HPDE6-E6E7 (cell line): ENCODE results near the gene N4BP2L1.

Source experiments
- DNase-seq: peaks from one replicate; pipeline ENCODE4 v3.0.0; 2011; ENCODE audit warnings: missing footprints; ENCODE audit errors: extremely low spot score

The N4BP2L1 gene

DNA sequence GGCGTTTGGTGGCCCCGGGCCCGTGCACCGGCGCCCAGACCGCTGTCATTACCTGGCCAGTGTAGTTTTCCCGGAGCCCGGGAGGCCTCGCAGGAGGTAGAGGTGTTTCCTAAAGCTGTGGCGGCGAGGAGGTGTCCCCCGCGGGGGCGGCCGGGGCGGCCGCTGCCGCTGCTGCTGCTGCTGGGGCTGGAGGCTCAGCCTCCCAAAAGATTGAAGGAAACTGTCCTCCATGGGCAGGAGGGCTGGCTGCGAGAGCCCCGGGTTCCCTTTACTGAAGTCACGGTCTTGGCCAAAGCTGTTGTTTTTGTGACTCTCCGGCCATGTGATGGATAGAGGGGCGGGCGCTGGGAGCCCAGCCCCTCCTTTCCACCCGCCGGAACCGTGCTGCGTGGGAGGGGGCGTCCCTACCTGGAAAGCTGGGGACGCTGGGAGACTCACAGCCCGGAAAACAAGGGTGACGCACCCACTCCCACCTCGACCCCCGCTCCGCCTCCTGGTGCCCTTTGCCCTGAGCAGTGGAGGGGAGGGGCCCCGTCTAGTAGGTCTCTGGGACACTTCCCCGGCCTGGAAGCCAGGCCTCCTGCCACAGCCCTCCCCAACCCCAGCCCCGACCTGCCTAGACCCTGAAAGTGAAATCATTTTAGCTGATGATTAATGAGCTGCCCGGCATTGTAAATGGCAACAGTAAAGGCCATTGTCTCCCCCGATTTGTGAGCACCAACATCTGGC is at the start of gene N4BP2L1:
Gene N4BP2L1, minus strand, starts transcription at position 279 of the 729 bp plus-strand sequence. Its CDS starts 48 bp downstream, at position 231.
- DNase-seq = peak; percentile 11

DNA sequence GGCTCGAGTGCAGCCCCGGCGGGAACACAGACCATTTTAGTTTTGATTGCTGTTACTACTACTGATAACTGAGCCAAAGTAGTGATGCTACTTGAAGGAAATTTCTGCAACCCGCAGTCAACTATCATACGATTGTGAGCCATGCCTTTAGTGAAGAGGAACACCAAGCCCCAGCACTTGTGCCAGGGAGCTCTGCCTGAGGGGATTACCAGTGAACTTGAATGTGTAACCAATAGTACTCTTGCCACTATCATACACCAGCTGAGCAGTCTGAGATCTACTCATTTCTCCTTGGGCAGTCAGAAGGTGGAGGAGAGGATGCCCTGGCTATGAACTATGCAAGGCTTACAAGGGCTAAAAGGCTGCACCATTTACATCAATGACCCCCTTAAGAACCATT is 49.0 kb upstream of the N4BP2L1 start:
- DNase-seq = no peak

DNA sequence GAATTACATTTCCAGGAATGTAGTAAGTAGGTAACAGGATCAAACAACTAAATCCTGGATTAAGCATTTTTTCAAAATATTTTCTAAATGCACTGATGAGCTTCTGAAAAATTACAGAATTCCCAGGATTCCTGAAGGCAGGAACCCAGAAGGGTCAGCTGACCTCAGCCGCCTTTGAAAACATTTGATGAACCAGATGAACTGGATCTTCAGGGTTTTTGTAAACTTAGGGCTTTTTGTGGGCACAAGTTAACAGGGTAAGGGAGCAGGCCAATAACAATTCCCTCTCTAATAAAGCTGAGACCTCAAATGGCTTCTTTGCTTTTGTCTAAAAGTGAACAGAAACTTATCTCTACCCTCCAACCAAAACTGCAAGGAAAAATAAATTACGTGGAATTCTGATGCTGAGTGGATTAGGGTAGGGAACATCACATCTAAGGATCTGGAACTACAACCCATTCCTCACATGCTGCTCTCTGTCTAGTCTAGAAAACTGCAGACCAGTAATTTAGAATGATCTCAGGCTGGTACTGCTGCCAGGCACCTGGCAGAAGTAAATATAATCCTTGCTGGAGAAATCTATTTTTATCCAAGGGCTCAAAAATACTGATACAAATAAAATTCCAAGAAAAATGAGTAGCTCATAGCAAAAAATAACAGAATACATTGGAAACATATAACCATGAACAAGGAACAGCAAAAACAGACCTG is 48.2 kb upstream of the N4BP2L1 start:
- no peak for DNase-seq

DNA sequence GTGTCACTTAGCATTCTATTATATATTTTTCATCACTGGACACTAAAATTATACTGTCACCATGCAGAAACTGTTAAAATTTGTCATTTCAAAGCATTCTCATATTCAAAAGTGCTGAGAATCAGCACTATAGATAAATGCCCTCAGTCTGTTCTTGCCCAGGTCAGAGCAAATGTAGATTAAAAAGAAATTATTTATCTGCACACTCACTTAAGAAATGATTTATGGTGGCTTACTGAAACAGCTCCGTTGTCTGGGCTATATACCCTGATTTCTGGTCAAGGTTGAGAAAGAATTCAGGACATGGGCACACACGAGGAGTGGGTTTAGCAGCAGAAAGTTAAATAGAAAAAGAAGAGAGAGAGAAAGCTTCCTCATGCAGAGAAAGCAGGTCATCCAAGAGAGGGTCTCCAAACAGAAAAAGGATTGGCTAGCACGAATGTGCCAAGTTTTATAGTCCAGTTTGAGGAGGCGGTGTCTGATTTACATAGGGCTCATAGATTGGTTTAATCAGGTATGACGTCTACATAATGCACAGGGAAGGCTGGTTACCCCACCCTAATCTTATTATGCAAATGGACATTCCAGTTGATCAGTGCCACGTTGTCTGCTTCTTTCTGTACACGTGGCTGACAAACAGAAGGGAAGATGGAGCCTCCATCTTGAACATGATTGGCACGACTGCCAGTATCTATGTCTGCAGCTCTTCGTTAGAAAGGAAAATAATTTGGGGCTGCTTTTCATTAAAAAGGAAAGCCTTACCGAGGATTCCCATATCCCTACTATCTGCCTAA is 47.3 kb upstream of the N4BP2L1 start:
- no peak for DNase-seq

DNA sequence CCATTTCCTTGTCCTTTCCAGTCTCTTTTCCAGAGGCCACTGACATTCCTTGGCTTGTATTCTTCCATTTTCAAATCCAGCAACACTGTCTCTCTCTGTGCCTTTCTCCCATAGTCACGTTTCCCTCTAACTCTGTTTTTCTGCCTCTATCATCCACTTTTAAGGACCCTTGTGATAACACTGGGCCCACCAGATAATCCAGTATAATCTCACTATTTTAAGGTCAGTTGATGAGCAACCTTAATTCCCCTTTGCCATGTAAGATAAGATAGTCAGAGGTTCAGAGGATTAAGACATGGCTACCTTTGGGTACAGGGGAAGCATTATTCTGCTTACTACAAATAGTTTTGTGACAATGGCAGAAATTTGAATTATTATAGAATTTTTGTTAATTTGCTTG is 45.7 kb upstream of the N4BP2L1 start:
- DNase-seq = no peak

DNA sequence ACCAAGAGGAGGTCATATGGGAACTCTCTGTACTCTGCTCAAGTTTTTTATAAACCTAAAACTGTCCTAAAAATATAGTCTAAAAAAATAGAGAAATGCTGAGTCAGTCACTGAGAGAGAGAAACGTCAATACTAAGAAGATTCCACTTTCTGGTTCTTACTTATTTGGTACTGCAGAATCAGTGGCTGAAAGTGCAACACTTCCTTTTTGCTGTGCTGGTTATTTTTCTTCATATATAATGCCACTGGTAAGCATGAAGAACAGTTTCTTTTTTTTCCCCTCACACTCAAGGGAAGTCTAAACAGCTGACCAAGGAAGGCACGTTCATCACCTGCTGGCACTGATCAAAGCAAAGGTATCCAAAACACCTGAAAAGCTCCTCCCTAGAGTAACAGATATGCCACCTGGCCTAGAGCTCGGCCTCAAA is 44.3 kb upstream of the N4BP2L1 start:
- DNase-seq = no peak

DNA sequence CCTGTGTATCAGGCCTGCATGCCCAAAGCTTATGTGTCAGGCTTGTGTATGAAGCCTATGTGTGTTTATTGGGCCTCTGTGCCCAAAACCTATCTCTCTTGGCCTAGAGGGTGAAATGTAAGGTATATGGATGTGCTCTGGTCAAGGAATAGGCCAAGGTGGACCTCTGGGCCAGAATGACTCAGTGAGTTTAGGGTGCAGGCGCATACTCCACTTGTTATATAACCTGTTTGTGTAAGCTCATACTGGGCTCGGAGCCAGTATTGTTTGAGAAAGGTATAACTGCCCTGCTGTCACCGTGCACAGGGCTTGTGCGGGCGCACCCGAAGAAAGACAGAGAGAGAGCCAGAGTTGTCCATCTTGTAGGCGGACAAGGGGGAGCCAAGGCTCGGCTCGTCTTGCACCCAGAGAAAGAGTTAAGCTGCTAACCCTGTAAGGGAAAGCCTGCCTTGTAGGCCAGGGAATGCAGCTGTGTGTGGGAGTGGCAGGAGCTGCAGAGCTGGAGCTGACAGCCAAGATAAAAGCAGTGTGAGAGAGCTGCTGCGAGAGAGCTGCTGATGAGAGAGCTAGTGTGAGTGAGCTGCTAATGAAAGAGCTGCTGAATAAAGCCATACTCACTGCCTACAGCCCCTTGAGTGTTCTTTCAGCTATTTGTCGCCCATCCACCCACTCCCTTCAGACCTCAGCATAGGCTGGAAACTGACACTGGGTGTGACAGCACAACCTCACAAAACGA is 43.4 kb upstream of the N4BP2L1 start:
- no peak for DNase-seq

DNA sequence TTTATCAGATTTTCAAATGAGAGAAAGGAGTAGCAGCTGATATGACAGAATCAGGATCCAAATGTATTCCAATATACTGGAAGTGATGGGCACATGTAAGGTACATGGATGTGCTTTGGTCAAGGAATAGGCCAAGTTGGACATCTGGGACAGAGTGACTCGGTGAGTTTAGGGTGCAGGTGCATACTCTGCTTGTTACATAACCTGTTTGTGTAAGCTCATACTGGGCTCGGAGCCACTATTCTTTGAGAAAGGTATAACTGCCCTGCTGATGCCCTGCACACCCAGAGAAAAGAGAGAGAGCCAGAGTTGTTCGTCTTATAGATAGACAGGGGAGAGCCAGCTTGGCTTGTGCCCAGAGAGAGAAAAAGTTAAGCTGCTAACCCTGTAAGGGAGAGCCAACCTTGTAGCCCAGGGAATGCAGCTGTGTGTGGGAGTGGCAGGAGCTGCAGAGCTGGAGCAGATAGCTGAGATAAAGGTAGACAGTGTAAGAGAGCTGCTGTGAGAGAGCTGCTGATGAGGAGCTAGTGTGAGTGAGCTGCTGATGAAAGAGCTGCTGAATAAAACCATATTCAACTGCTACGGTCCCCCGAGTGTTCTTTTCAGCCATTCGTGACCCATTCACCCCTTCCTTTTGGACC is 40.7 kb upstream of the N4BP2L1 start:
- no peak for DNase-seq

DNA sequence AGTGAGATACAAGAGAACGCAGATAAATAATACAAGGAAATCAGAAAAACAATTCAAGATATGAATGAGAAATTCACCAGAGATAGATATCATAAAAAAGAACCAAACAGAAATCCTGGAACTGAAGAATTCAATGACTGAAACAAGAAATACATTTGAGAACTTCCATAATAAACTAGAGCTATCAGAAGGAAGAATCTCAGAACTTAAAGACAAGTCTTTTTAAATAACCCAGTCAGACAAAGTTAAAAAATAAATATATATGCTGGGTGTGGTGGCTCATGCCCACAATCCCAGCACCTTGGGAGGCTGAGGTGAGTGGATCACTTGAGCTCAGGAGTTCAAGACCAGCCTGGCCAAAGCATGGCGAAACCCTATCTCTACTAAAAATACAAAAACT is 28.7 kb upstream of the N4BP2L1 start:
- DNase-seq = no peak

DNA sequence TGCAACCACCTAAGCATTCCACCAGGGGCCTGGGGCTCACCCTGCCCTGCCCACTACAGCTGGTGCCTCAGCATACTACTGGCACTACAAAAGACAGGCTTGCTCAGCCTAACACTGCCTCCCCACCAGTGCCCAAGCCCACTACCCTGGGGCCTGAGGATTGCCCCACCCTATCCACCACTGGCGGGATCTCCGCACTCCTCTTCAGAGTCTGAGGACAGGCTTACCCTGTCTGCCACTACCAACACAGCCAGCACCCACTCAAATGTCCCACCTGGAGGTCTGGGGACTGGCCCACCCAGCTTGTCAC is 27.6 kb upstream of the N4BP2L1 start:
- DNase-seq = no peak

DNA sequence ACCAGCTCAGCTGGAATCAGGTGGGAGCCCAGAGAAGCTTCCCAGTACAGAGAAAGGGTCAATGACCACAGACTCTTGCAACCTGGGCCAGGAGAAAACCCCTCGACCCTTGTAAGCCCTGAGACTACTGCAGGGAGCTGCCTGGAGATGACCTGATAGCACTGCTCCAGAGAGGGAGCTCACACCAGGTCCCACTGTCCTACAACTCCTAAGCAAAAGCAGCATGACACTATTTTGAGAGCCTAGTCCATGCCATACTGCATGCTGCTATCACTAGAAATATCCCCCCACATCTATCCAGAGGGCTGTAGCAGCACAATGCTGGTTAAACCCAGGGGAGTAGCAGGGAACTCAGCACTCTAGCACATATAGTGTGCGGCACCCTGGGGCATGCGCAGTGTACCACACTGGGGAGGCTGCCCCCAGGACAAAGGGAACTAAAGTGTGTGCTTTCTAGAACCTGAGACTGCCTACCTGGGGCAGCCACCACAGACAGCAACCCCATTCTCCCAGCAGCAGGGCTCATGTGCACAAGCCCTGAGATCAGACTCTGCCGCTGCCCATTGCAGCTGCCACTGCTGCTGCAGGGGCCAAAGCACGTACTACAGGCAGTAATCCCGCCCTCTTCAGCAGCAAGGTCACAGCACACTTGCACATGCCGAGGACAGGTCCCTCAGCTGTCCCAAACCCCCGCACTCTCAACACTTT is 27.1 kb upstream of the N4BP2L1 start:
- DNase-seq = no peak

DNA sequence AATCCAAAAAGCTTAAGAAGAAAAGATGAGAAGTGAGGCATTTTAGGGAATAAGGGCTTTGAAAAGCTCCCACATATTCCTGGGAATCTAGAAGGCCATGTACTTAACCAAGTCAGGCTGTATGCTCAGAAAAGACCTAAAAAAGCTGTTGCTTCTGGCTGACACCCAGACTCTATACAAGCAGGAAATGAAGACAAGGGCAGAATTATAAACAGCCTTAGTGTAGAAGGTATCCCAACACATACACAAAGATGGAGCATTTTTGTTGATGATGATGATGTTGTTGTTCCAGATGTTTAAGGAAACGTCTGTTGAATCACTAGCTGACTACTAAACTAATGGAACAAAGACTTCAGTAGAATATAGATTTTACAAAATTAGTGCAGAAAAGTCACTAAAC is 26.1 kb upstream of the N4BP2L1 start:
- no peak for DNase-seq

DNA sequence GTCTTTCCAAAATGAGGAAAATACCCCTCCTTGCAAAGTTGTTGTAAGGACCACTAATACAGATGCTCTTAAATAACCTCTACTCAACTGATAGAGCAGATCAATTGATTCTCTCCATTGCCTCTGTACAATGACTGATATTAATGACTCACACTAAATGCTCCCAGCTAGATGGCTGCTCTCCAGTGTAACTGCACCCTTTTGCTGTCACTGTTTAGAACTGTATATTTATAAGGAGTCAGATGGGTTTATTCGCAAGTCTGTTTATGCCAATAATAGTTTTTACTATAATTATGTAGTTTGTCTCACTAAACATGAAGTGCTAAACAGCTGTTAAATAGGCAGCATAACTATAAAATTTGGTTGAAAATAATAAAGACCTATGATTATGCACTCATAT is 21.0 kb upstream of the N4BP2L1 start:
- no peak for DNase-seq

DNA sequence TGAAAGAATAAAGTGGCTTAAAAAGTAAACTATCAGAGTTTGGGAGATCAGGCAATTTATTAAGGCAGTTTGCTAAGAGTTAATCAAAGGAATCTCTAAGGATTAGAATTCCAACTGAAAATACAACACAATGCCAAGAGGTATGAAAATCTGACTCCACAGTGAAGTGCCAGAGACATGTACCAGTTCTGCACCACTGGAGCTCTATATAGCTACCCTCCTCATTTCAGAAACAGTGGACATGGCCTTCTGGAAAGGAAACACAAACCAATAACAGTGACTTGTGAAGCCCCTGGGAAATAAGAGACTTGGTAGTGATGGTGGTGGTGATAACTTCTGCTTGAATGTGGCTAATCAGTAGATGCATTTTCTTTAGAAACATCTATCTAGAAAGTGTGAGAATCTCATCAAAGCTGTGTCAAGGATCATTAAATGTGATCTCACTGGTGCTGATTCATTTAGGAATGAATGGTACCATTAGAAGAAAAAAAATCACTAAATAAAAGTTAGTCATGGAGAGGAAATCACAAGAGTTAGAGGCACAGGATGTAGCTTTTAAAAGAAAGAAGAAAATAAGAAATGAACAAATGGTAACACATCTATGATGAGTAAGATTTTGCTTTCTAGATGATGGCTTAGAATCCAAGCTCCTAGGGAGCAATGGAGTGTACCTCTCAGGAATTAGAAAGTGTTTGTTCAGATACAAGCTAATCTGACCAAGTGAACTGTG is 20.1 kb upstream of the N4BP2L1 start:
- DNase-seq = no peak

DNA sequence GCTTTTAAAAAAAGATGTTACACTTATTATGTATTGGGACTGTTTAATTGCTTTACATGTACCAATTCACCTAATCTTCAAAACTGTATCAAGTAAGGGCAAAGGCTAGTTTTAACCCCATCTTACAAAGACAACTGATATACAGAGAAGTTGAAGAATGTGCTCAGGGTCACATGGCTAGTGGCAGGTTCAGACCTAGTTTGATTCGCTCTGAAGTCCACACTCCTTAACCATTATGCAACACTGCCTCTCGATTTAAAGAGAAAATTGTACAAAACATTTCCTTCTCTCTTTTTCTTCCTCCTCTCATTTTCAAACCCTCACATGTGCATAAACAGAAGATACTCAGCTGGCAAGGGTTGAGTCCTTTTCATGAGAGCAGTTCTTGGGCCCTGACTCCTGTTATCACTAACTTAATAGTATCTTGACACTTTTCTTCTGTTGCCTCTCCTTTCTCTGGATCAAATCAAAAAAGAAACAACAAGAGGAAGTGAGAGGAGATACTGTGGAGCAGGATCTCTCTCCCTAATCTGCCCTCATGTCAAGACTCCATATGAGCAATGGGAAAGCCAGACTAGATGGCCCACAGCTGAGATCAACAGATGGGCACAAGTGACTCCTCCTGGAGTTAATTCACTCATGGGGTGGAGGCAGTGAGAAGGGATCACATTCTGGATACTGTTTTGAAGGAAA is 19.0 kb upstream of the N4BP2L1 start:
- no peak for DNase-seq

DNA sequence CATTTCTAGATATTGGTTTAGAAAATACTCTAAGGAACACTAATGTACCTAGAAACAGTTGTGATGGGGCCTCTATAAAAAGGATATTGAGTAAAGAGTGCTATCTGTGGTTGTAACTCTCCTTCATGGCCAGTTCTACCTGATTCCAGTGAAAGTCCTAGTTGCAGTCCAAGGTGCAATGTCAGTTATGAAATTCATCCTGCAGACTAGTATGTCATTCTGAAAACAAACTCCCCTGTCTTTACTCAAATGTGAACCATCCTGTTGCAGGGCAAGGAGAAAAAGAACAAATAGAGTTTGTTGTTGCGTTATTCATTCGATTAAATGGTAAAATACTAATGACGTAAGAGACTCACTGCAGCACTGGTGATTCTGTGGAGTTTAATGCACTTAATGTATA is 18.3 kb upstream of the N4BP2L1 start:
- DNase-seq = no peak

DNA sequence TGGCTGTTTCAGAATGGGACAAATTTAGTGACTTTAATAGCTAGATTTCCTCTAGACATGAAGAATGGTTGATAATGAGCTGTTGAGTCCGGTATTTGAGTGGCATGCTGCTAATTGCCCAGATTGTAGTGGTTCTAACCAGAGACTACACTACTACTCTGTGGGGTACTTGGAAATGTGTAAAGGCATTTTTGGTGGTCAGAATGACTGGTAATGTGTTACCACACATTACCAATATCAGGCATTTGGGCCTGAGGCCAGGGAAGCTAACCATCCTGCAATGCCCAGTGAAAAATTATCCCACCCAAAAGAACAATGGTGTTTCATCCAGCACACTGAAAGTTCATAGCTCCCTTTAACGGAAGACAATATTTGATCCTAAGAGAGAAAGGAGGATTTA is 17.5 kb upstream of the N4BP2L1 start:
- no peak for DNase-seq

DNA sequence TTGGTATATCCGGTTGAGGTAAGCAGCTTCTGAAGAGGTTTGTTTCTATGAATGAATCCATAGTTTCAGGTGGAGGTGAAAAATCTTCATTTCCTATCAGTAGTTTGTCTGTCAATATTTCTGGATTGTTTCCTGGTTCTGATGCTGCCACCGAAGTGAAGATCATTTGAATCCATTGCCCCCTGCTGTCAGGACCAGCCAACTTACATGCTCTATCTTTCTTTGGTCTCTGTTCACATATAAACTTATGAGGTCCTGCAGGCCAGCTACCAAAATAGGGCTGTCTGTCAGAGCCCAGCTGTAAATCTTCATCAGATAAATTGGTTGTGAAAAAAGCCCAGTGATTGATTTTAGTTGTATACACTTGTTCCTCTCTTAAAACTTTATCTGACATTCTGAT is 15.2 kb upstream of the N4BP2L1 start:
- no peak for DNase-seq

DNA sequence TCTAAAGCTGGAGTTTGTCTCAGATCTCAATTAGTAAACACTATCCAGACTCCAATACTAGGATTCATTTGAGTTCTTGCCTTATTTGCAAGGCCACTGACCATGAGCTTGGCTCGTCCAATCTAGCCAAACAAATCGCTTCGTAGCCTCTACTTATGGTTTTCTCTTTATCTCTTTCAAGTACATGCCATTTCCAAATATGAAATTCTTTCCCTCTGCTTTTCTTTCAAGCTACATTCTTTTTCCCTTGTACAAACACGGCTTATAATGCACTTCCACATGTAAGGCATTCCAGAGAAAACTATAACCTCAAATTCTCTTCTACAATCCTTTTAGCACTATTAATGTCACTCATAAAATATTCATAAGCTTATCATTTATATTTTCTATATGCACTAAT is 10.9 kb upstream of the N4BP2L1 start:
- DNase-seq = no peak

DNA sequence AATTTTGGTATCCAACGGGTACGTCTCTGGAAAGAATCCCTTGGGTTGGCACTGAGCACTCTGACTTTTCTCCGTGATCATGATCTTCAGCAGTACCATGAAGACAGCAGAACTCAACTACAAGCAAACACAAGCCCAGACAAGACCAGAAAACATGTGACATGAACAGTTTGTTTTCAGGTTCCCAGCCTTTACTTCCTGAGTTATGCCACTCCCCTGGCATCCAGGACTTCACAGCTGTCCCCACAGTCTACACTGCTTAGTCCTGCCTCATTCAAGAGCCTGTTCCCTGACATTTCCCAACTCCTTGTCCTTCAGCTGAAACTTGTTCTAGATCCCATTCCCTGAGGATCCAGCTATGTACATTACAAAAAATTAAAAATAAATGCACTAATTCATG is 4.9 kb upstream of the N4BP2L1 start:
- peak; percentile 7 for DNase-seq
